ENCODE measurements around the gene HAUS1.
A peak's percentile ranks its signal among the peaks of the same experiment; 100 is the strongest.
"Not testable (repeated sequence)": the region's sequence is repeated elsewhere in the genome, so short reads cannot be mapped to it uniquely, and the experiment has no call there.

HAUS1 gene

DNA sequence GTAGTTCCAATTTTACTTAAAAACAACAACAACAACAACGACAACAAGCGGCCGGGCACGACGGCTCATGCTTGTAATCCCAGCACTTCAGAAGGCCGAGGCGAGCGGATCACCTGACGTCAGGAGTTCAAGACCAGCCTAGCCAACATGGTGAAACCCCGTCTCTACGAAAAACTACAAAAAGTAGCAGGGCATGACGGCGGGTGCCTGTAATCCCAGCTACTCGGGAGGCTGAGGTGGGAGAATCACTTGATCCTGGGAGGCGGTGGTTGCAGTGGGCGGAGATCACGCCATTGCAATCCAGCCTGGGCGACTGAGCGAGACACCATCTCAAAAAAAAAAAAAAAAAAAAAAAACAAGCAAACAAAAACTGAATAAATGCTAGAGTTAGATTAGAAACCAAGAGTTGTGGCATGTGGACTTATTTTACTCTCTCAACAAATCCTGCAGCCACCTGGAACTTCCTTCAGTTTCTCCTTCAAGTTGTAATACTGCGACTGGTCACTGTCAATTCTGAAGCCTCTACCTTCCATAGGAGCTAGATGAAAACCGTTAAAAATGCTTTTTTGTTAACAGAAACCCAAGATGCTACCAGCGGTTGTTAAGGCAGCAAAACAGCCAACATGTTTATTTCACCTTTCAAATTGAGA, 7.4 kb upstream of the HAUS1 start:
- DNase-seq = no peak

- no peak for DNase-seq
Observed at GRCh38 chr18:46097431-46097800, 6.8 kb upstream of the HAUS1 start.

- peak; percentile 91 for DNase-seq
Observed at GRCh38 chr18:46097801-46098615, 6.2 kb upstream of the HAUS1 start, which contains the start of gene ATP5F1A. TSS of gene ATP5F1A (minus strand) at chr18:46098296. CDS start at chr18:46098231, 65 bp downstream.

- no peak for DNase-seq
Observed at GRCh38 chr18:46098616-46098933, 5.6 kb upstream of the HAUS1 start.

- no peak for DNase-seq
Observed at GRCh38 chr18:46099463-46099862, 4.7 kb upstream of the HAUS1 start.

DNA sequence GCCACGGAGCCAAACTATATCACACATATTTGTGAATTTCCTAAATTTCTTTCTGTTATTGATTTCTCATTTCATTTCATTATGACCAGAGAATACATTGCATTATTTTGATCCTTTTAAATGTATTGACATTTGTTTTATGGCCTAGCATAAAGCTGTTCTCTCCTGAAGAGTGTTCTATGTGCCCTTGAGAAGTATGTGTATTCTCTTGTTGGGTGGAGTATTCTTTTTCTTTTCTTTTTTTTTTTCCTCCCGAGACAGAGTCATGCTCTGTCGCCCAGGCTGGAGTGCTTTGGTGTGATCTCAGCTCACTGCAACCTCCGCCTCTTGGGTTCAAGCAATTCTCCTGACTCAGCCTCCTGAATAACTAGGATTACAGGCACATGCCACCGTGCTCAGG, 5.2 kb downstream of the HAUS1 start:
- no peak for DNase-seq

- no peak for DNase-seq
Observed at GRCh38 chr18:46110406-46110805, 6.2 kb downstream of the HAUS1 start.

DNA sequence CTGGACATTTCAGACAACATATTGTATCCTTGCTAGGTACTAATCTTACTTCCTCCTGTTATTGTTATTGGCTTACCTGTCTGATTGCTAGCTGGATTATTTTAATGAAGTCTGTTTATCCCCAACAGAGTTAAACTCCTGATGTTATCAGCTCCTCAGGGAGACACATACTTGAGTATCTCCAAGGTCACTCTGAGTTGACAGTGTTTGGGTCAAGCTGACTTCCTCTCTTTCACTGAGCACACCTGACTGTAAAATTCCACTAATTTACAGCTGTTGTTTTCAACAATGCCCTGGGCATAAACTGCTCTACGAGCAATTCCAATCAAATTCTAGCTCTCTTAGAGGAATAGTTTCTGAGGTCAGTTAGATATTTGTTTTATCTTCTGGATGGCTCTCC, 9.6 kb downstream of the HAUS1 start:
- DNase-seq = no peak

- DNase-seq = not testable (repeated sequence)
Observed at GRCh38 chr18:46126625-46127024, 22.4 kb downstream of the HAUS1 start.

DNA sequence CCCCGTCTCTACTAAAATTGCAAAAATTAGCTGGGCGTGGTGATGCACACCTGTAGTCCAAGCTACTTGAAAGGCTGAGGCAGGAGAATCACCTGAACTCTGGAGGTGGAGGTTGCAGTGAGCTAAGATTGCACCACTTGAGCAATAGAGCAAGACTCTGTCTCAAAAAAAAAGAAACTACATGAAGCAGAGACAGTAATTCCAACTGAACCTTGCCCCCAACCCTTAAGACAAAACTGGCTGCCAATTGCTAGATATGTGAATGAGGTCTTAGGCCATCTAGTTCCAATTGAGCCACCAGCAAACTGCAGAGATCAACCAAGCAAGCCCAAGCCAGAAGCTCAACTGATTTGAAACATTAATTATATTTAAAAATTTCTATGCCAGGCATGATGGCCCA, 25.9 kb downstream of the HAUS1 start:
- DNase-seq = no peak

- not testable (repeated sequence) for DNase-seq
Observed at GRCh38 chr18:46130549-46130948, 26.4 kb downstream of the HAUS1 start.

- DNase-seq = no peak
Observed at GRCh38 chr18:46133534-46133933, 29.3 kb downstream of the HAUS1 start.

GRCh38 chr18:46134920-46135675, 30.9 kb downstream of the HAUS1 start:
- DNase-seq = no peak

DNA sequence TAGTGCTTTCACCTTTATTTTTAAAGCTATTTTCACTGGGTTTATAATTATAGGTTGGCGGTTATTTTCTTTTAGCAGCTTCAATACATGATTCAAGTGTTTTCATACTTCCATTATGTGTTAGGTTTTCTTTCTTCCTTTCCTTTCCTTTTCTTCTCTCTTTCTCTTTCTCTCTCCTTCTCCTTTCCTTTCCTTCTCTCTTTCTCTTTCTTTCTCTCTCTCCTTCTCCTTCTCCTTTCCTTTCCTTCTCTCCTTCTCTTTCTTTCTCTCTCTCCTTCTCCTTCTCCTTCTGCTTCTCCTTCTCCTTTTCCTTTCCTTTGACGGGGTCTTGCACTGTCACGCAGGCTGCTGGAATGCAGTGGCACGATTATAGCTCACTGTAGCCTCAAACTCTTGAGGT, 36.0 kb downstream of the HAUS1 start:
- no peak for DNase-seq

DNA sequence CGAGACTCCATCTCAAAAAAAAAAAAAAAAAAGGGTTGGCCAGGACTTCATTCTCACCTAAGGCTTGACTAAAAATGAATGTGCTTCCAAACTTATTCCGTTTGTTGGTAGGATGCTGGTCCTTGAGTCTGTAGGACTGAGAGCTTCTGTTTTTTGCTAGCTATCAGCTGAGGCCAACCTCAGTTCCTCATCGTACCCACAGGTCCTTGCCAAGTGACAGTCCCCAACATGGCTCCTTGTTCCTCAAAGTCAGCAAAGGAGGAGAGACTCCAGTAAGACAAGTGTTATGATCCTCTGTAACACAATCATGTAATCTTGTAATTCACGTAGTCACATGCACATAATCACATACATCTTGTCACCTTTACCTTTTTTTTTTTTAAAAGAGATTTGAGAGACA, 37.0 kb downstream of the HAUS1 start:
- DNase-seq = no peak

DNA sequence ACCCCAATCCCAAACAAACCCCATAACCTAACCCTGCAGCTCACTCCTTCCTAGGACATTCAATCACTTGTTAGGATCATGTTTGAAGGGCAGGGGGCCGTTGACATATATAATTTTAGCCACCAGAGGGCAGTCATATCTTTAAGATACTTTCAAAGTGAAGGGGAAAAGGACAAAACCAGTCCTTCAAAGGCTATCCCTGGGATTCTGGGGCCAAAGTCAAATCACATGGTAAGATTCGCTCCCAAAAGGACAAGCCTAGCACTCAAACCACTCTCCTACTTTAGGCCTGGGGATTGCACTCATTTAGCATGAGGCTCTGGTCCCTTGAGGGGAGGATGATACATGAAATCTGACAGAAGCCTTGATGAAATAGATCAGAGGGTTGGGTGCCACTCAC, 44.6 kb downstream of the HAUS1 start:
- peak; percentile 54 for DNase-seq

DNA sequence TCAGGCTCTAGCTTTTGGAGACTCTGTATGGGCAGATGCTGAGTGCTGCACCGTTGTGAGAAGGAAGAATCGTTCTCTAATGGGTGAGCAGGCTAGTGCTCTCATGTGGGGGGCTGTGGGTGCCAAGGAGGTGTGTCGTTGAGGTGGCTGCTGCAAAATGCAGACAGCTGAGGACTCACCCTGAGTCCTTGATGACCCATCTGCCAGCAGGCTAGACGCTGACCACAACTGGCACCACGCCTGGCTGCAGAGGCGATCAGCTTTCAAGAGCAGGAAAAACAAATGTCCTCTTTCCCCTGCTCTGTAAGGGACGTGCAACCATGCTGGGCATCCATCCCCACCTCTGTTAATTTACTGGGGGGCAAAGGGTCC, 48.2 kb downstream of the HAUS1 start:
- no peak for DNase-seq

DNA sequence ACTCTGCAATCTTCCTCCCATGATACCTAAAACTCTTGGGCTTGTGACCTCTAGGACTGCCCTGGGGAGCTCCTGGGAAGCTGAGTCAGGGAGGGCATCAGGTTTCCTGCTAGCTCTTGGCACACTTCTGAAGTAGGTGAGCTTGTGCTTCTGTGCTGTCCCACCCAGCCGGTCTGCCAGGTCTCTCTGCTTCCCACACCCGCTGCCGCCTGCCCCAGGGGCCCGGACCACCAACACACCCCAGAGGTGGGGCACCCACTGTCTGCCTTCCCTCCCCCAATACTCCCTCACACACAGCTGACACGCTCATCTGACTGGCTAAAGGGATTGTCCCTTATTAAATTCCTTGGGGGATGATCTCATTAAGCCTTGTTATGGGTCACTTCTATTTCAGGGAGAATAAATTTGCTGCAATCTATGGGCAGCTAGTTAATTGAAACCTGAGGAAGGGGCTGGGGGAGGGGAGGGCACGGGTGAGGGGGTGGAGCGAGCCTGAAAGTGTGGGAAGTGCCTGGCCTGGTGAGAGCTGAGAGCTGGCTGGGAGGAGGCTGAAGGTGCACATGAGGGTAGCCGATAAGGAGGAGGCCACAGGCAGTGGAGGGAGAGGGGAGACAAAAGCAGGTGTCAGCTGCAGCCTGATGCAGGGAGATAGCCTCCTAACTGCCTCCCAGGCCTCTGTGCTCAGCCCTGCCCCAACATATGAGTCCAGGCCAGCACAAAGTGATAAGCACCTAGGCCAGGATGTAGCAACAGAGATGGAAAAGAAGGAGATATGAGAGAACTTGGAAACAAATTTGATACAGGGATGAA, 48.8 kb downstream of the HAUS1 start:
- DNase-seq = no peak

DNA sequence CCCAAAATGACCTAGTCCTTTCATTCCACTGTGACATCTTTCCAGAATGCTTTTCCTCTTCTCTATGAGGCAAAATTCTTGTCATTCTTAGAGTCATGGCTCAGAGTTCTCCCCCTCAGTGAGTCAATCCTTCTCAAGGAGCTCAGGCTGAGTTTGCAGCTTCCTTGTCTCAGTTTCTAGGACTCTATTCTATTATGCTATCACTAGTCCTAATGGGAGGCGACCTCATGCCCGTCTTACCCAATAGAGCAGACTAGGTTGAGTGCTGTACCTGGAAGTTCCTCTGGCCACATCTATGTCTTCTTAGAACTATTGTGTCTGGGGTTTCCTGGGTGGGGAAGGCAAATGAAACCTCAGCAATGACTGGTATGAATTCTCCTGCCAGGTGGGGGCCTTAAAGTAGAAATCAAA, 51.5 kb downstream of the HAUS1 start:
- DNase-seq = peak; percentile 56

DNA sequence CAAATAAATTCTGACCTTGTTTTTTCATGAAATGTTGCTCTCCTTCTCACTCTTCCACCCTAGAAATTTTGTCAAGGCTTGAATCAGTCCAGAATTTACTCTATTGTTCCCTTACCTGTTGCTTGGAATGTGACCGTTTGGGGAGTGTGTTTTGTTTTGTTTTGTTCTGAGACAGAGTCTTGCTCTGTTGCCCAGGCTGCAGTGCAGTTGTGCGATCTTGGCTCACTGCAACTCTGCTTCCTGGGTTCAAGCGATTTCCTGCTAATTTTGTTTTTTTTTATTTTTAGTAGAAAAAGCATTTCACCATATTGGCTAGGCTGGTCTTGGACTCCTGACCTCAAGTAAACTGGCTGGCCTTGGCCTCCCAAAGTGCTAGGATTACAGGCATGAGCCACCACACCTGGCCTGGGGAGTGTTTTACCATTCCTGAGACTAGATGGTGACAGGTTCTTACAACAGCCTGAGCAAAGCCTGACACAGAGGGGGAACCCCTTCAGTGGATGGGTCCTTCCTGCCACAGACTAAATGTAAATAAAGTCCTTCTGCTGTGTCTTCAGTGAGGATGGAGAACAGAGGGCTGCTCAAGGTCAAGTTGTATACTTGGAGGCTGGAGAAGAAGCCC, 52.0 kb downstream of the HAUS1 start:
- DNase-seq = peak; percentile 48

DNA sequence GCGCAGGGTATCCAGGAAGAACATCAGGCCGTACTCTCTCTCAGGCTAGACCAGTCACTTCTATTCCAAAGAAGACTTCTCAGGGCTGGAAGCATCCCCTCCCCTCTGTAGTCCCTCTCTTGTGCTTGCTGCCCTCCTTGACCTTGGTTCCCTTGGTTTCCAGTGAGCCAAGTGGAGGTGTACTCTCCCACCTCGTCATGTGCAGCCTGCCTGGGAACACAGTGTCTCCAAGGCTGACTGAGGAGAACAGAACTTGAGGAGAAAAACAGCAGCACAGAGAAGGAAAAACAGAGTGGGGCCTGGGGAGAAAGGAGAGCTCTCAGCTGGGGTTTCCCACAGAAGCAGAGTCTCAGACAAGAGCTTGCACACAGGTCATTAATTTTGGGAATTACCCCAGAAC, 52.7 kb downstream of the HAUS1 start:
- DNase-seq = no peak

DNA sequence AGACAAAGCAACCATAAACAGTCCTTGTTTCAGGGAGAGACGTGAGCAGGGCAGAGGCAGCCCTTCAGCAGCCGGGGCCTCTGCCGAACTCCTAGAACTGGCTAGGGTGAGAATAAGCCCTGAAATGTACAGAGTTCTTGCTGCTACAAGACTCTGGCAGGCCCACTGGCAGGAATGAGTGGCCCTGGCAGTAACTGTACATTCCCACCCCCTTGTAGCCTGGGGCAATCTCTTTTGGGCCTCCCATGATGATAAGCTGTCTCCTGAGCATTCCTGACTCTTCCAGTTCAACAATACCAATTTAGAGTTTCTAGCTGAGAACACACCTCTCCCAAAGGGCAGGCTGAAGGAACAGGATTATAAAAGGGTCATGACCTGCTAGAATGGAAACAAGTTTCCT, 54.3 kb downstream of the HAUS1 start:
- no peak for DNase-seq

Data from stimulated activated CD8-positive, alpha-beta memory T cell treated with anti-CD3 and anti-CD28 coated beads, Interleukin-4, amount 100 ng/mL, for 48 hours (primary cell).